Brain microvascular endothelial cell (primary cell): ENCODE measurements around the gene GCDH.
A peak's percentile ranks its signal among the peaks of the same experiment; 100 is the strongest.
"Not testable (repeated sequence)": the region's sequence is repeated elsewhere in the genome, so short reads cannot be mapped to it uniquely, and the experiment has no call there.

Experiments used
- DNase-seq: peaks from one replicate; pipeline ENCODE4 v3.0.0-alpha.2; 2020
- H3K27ac ChIP-seq: fragments of 250-450 bp; sonication (Bioruptor Pico); 2 replicates; pipeline ENCODE4 v1.5.1; 2020; ENCODE audit warnings: mild to moderate bottlenecking, moderate library complexity
- H3K27me3 ChIP-seq: fragments of 250-450 bp; sonication (Bioruptor Pico); replicated peaks from 2 replicates; pipeline ENCODE4 v1.5.1; 2020; ENCODE audit warnings: mild to moderate bottlenecking
- H3K36me3 ChIP-seq: fragments of 250-450 bp; sonication (Bioruptor Pico); replicated peaks from 2 replicates; pipeline ENCODE4 v1.5.1; 2020; ENCODE audit warnings: mild to moderate bottlenecking
- H3K4me3 ChIP-seq: 2 replicates; pipeline ENCODE4 v1.5.1; 2011; ENCODE audit warnings: low read depth, mild to moderate bottlenecking, control low read depth, low read length, moderate library complexity
- in situ Hi-C: cut with HindIII; loops from 2 replicates; pipeline ENCODE4 v1.10.0; 2017; ENCODE audit warnings: low sequenced_read_pairs, low pct_ligation_motif_present
- TF ChIP-seq, protein P1 (sequence below): IDR thresholded peaks from 2 replicates; pipeline ENCODE4 v1.5.1; 2011; ENCODE audit warnings: low read depth, mild to moderate bottlenecking, moderate library complexity, low read length, control low read depth, inconsistent platforms; ENCODE audit errors: missing control alignments

GCDH gene

GRCh38 chr19:12884926-12885748, 5.8 kb upstream of the GCDH start:
- peak overlapping the region; percentile 9 for H3K4me3 ChIP-seq
- peak; percentile 18 for DNase-seq
- peaks cover 14% of the 10 kb centered on the region for H3K27me3 ChIP-seq
- H3K36me3 ChIP-seq = no peaks in the 10 kb centered on the region
- in situ Hi-C loops = no loop called here
- TF ChIP-seq, protein P1, sequence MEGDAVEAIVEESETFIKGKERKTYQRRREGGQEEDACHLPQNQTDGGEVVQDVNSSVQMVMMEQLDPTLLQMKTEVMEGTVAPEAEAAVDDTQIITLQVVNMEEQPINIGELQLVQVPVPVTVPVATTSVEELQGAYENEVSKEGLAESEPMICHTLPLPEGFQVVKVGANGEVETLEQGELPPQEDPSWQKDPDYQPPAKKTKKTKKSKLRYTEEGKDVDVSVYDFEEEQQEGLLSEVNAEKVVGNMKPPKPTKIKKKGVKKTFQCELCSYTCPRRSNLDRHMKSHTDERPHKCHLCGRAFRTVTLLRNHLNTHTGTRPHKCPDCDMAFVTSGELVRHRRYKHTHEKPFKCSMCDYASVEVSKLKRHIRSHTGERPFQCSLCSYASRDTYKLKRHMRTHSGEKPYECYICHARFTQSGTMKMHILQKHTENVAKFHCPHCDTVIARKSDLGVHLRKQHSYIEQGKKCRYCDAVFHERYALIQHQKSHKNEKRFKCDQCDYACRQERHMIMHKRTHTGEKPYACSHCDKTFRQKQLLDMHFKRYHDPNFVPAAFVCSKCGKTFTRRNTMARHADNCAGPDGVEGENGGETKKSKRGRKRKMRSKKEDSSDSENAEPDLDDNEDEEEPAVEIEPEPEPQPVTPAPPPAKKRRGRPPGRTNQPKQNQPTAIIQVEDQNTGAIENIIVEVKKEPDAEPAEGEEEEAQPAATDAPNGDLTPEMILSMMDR = peak; percentile 69
- no peak overlapping the region for H3K27ac ChIP-seq

DNA sequence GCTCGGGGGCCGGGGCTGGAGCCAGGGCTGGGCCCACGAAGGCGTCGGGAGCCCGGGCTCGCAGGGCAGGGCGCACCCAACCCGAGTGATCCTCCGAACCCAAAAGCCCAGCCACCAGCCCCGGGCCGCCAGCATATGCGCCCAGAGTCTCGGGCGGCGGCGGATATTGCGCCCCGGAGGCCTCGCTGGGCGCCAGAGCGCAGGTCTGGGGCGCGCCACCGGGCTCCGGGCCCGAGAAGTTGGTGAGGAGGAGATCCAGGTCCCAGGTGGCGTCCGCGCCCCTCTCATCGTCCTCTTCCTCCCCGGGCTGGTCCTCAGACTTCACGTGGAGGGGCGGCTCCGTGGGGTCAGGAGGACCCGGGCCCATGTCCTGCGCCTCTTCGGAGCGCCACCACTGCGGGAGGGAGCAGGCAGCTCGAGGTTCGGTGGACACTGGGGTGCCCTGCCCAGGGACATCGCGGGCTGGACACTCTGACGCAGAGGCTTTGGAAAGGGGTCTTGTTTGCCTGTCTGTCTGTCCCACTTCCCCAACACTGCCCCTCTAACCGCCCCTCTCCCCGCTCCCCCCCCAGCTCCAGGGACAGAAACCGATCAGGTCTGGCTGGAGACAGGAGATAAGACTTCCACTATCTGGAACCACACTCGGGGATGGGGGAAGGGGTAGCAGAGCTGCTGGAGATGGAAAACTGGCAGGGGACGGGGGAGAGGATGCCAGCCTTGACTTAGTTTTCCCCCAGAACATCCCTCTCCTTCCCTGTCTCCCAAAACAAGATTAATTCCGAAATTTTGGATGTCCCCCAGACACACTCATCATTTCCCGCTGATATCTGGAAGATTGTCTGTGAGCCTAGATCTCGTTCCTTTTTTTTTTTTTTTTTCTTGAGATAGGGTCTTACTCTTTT, 5.0 kb upstream of the GCDH start:
- Histone ChIP-seq H3K4me3 (no peak overlapping the region), H3K36me3 (no peaks in the 10 kb centered on the region), H3K27me3 (peaks cover 14% of the 10 kb centered on the region), H3K27ac (no peak overlapping the region)
- in situ Hi-C loops = no loop called here
- DNase-seq = no peak
- TF ChIP-seq, protein P1 = no peak

GRCh38 chr19:12886651-12886968, 4.3 kb upstream of the GCDH start:
- Histone ChIP-seq H3K27ac (no peak overlapping the region), H3K4me3 (no peak overlapping the region), H3K27me3 (peaks cover 14% of the 10 kb centered on the region), H3K36me3 (no peaks in the 10 kb centered on the region)
- no peak for DNase-seq
- TF ChIP-seq, protein P1 = no peak
- in situ Hi-C loops = no loop called here

GRCh38 chr19:12886969-12887747, 3.8 kb upstream of the GCDH start, which contains the start of gene KLF1:
Gene KLF1 (minus strand): TSS chr19:12887201. CDS start chr19:12887140, 61 bp downstream.
- H3K27me3 ChIP-seq = peaks cover 14% of the 10 kb centered on the region
- H3K36me3 ChIP-seq = no peaks in the 10 kb centered on the region
- H3K27ac ChIP-seq = no peak within 1 kb of the TSS
- in situ Hi-C loops = no loop called here
- H3K4me3 ChIP-seq = no peak within 1 kb of the TSS
- DNase-seq = no peak
- TF ChIP-seq, protein P1 = no peak

GRCh38 chr19:12888006-12888603, 2.9 kb upstream of the GCDH start:
- DNase-seq = no peak
- Histone ChIP-seq H3K27ac (no peak overlapping the region), H3K27me3 (peaks cover 14% of the 10 kb centered on the region), H3K36me3 (no peaks in the 10 kb centered on the region), H3K4me3 (no peak overlapping the region)
- TF ChIP-seq, protein P1 = no peak
- in situ Hi-C loops = no loop called here

GRCh38 chr19:12890299-12890786, 617 bp upstream of the GCDH start:
- in situ Hi-C loops, DNase-seq, H3K27me3 ChIP-seq, H3K36me3 ChIP-seq, H3K27ac ChIP-seq: not testable (repeated sequence)
- peak overlapping the region; percentile 32 for H3K4me3 ChIP-seq
